ENCODE results near the gene MBLAC1.

MBLAC1 gene

DNA sequence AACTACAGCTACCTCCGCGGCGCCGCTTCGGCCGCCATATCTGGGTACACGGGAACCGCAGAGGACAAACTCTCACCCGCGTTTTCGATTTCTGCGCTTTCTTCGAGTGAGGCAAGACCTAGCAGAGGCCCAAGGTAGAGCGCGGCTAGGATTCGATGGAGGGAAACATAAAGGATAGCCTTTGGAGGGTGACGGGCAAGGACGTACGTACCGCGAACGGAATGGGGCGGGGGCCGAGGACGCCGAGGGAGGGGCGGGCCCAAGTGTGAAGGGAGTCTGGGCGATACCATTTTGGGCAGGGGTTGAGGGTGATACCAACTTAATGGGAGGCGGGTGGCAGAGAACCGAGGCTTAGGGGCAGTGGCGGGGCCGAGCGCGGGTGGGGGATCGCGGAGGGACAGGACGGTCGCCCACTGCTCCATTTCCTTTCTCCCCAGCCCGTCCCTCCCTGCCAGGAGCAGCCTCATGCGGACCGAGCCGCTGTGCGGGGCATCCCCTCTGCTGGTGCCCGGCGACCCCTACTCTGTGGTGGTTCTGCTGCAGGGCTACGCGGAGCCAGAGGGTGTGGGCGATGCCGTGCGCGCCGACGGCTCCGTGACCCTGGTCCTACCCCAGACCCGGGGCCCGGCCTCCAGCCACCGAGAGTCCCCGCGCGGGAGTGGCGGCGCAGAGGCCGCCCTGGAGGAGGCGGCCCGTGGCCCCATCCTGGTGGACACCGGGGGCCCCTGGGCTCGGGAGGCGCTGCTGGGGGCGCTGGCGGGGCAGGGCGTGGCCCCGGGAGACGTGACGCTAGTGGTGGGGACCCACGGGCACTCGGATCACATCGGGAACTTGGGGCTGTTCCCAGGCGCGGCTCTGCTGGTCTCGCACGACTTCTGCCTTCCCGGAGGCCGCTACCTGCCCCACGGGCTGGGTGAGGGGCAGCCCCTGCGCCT lies at the start of gene MBLAC1:
Gene MBLAC1 (plus strand): TSS at position 37 of the 935 bp plus-strand sequence. CDS start 429 bp downstream, at position 466.
- peak; percentile 94 for DNase-seq

DNA sequence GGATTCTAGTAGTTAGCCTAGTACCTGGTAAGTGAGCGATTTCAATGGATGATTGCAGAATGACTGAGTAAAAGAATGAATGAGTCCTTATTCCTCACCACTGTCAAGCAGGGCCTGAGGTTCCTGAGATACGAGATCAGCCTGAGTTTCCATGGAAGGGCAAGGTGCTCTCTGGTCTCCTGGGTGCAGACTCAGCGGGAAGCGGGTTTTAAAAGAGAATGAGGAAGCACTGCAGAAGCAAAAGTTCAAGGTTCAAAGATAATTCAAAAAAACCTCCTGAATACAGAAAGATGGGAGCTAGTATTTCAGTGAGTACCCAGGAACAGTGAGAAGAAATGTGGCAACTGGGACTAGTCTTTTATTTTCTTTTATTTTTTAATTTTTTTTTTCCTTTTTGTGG lies 49.6 kb upstream of the MBLAC1 start:
- no peak for DNase-seq

- DNase-seq, result no peak
Measured at GRCh38 chr7:100079024-100079560, 47.7 kb upstream of the MBLAC1 start.

- no peak for DNase-seq
Measured at GRCh38 chr7:100080907-100081534, 45.7 kb upstream of the MBLAC1 start.

GRCh38 chr7:100081535-100082102 lies 45.1 kb upstream of the MBLAC1 start, which contains the start of gene ZNF3:
Gene ZNF3 (minus strand): TSS chr7:100081723. CDS start chr7:100077357, 4,366 bp downstream.
- DNase-seq, result peak; percentile 99

DNA sequence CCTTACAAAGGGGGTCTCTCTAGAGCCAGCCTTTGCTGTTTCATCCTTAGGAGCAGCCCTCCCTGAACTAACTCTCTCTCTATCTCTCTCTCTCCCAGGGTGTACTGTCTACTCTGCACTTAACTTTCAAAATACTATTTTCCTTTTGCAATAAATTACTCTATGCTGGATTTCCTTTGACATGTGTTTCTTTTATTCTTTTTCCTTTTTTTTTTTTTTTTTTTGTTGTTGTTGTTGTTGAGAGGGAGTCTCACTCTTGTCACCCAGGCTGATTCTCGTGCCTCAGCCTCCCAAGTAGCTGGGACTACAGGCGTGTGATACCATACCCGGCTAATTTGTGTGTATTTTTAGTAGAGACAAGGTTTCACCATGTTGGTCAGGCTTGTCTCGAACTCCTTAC lies 43.8 kb upstream of the MBLAC1 start:
- DNase-seq, result no peak

GRCh38 chr7:100085515-100085914 lies 41.3 kb upstream of the MBLAC1 start:
- DNase-seq, result no peak

DNA sequence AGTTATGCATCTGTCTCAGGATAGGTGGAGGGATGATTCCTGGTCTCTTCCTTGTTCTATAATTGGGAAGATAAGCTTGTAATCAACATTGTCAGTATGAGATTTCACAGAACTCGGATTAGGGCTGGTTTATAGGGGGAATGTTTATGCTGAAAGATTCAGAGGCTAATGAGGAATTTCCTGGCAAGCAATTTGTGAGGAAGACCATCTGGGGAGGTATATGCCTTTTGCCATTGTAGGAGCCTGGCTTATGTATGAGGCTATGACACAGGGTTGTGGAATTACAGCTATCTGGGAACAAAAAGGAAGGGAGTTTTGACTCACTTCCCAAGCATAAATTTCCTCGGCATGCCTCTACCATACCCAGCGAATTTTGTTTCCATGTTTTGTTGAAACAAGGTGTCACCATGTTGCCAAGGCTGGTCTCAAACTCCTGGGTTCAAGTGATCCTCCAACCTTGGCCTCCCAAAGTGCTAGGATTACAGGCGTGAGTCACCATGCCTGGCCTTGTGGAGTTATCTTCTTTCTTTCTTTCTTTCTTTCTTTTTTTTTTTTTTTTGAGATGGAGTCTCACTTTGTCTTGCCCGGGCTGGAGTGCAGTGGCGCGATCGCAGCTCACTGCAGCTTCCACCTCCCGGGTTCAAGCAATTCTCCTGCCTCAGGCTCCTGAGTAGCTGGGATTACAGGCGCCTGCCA lies 39.6 kb upstream of the MBLAC1 start:
- DNase-seq, result no peak

GRCh38 chr7:100088095-100088620 lies 38.6 kb upstream of the MBLAC1 start:
- DNase-seq, result no peak

GRCh38 chr7:100088621-100089457 lies 37.9 kb upstream of the MBLAC1 start, which contains the start of gene COPS6:
Gene COPS6 (plus strand): TSS chr7:100088969. CDS start chr7:100088991, 22 bp downstream.
- peak; percentile 86 for DNase-seq

GRCh38 chr7:100089458-100090196 lies 37.1 kb upstream of the MBLAC1 start:
- DNase-seq, result no peak

GRCh38 chr7:100090527-100091410 lies 36.0 kb upstream of the MBLAC1 start:
- no peak for DNase-seq

- DNase-seq, result no peak
Measured at GRCh38 chr7:100091411-100092181, 35.2 kb upstream of the MBLAC1 start.

DNA sequence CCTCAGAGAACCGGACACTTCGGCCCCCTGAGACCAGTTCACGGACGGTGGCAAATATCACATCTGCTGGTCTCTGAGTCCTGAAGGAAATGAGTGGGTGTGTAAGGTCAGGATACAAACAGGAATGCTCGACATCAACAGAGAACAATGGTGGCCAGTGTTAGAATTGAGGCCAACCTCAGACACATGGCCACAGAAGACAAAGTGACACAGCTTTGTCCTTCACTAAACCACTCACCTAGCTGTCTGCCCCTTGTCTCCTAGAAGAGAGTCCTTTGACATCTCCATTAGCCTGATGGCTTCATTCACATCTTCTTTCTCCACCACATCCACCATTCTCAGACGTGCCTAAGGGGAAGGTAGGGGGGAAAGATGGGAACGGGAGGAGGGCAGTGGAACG lies 33.7 kb upstream of the MBLAC1 start:
- DNase-seq, result no peak

- no peak for DNase-seq
Measured at GRCh38 chr7:100093498-100093897, 33.3 kb upstream of the MBLAC1 start.

DNA sequence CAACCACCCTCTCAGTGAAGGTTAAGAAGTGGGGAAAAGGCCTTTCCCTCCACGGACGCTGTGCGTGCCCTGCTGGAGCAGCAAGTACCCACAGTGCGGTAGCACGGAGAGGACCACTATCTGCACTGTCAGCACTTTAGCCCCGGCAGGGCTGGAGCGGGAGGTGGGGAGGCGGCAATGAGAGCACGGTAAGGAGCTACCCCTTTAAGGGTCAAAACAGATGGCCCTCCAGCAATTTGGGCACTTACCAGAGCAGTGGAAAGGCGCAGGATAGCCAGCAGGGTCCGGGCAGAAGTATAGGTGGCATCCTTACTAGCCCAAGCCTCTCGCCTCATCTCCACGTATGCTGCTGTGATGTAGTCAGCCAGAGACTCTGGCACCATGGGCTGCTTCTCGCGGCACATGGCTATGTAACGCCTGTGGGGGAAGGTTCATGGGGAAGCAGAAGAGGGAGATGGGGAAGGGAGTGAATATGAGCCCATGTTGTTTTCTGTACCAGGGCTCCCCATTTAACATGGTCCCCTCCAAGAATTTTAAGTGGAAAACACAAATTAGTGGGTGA lies 32.8 kb upstream of the MBLAC1 start:
- DNase-seq, result no peak

- no peak for DNase-seq
Measured at GRCh38 chr7:100095289-100095688, 31.5 kb upstream of the MBLAC1 start.

GRCh38 chr7:100095704-100096103 lies 31.1 kb upstream of the MBLAC1 start:
- DNase-seq, result no peak

All from left hindlimb (tissue), 1 donor.